HL-60/S4 (cell line): ENCODE measurements around the gene PRKACA.

Source experiments
- in situ Hi-C: fragments of 300-500 bp; cut with MboI; formaldehyde crosslinking; loops from 2 replicates; pipeline ENCODE4 v1.14.3; 2022; ENCODE audit warnings: low sequenced_read_pairs

PRKACA gene

GRCh38 chr19:14117668-14118164 is at the start of gene PRKACA:
TSS of gene PRKACA (minus strand) at chr19:14117762. CDS start at chr19:14117547, 215 bp downstream.
- in situ Hi-C loops: no loop called here

- in situ Hi-C loops: no loop called here
Measured at GRCh38 chr19:14166999-14167575, 49.5 kb upstream of the PRKACA start.

DNA sequence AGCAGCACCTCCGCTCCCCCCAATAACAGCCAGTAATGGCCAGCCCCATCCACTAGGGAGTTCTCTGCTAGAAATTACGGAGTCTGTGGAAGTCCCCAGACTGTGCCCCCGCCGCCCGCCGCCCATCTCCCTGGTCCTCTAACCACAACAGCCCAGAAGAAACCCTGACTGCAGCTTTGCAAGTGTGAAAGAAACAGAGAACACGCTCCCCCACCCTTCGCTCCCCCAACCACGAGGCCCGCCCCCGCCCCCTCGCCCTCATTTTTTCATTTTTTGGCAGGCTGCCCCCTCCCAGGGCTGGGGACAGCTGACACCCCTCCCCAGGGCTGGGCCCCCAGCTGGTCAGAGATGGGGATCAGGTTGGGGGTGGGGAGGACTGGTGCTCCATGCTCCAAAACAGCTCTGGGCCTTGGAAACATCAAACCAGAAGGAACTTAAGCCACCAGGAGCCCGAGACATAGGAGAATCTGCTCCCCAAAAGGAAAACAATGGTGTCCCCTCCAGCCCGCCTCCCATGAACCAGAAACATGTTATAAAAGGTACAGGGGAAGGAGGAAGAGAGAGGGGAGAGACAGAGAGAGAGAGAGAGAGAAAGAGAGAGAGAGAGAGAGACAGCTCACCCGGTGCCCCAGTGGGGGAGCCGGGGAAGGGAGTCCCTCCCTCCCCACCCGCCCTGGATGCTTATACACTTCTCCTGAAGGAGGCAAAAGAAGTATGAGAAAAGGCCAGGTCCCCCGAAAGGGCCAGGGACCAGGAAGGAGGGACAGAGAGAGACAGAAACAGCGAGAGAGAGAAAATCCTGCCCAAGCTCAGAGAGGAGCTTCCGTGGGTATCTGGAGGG is 48.6 kb upstream of the PRKACA start:
- in situ Hi-C loops: no loop called here

GRCh38 chr19:14164724-14165493 is 47.3 kb upstream of the PRKACA start:
- in situ Hi-C loops: no loop called here

- in situ Hi-C loops: no loop called here
Measured at GRCh38 chr19:14164082-14164481, 46.5 kb upstream of the PRKACA start.

DNA sequence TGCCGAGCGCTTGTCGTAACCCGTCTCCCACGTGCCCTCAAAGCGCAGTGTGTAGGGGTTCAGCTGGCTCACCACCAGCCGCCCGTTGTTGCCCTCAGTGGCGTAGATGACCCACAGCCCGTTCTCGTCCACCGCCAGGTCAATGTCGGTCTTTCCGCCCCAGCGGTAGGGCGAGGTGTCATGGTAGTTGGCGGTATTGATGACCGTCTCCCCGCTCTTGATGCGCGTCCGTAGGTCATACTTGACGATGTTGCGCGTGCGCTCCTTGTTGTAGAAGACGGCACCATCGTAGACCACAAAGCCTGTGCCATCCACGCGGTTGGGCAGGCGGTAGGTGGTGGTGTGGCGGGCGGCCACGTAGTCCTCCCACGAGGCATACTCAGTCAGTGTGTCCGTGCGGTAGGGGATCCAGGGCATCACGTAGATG is 45.3 kb upstream of the PRKACA start:
- in situ Hi-C loops: no loop called here

DNA sequence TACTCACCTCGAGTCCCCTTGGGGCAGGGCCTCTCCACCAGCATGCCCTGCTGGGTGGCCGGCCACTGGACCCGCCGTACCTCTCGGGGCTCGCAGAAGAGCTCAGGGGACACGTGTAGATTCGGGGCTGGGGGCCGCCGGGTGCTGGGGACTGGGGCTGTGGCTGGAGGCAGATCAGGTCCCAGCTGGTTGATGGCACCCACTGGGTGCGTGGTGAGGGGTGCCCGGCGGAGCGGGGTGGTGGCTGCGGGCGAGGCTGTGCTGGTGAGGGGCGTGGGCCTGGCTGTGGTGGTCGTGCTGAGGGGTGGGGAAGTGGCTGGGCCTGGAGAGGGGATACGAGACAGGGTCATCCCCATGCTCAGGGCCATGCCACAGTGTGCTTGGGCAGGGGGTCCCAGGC is 43.7 kb upstream of the PRKACA start:
- in situ Hi-C loops: no loop called here

GRCh38 chr19:14160017-14160703 is 42.6 kb upstream of the PRKACA start:
- in situ Hi-C loops: no loop called here

DNA sequence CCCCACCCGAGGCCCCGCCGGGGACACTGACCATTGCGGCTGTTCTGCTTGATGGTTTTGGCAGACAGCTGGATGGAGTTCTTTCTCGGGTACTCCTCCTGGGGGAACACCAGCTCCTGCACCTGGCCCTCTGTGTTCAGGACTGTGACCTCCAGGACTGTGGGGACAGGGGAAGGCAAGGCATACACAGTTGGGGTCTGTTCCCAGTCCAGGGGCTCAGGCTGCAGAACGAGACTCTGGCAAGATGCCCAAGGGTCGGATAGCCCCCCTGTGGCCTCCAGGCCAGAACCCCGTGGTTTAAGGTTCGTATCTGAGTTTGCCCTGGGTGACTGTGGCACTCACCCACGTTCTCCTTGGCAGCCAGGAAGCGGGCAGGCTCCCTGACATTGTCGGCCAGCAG is 41.5 kb upstream of the PRKACA start:
- in situ Hi-C loops: no loop called here

- in situ Hi-C loops: no loop called here
Measured at GRCh38 chr19:14158276-14159023, 40.9 kb upstream of the PRKACA start.

GRCh38 chr19:14156971-14157717 is 39.6 kb upstream of the PRKACA start:
- in situ Hi-C loops: no loop called here

DNA sequence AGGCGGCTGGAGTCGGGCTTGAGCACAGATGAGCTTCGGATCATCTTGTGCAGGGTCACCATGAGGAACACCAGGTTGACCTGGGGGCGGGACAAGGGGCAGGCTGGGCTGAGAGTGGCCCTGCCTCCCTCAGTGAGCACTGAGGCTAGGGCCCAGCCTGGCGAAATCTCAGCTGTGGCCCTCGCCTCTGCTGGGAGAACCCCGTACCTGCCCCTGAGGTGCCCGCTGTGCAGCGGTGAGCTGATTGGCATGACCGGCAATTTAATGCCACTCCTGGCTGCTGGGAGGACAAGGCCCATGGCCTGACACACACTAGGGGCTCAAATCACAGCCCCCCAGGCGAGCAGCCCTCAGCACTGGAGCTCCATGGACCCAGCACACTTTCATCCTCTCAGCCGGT is 38.6 kb upstream of the PRKACA start:
- in situ Hi-C loops: no loop called here

DNA sequence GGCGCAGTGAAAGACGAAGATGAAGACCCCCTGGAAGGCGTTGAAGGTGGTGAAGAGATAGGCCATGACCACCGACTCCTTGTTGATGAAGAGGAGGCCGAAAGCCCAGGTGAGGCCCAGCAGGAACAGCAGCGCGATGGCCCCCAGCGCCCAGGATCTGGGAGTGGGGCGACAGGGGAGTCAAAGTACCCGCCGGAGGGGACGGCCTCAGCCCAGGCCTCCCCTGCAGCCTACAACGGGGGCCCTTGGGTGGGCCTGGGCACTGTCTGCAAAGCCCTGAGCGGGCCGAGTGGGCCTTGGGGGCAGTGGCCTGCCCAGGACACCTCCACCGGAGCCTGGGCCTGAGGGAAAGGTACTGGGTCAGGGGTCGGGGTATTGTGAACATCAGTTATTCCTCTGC is 37.8 kb upstream of the PRKACA start:
- in situ Hi-C loops: no loop called here

DNA sequence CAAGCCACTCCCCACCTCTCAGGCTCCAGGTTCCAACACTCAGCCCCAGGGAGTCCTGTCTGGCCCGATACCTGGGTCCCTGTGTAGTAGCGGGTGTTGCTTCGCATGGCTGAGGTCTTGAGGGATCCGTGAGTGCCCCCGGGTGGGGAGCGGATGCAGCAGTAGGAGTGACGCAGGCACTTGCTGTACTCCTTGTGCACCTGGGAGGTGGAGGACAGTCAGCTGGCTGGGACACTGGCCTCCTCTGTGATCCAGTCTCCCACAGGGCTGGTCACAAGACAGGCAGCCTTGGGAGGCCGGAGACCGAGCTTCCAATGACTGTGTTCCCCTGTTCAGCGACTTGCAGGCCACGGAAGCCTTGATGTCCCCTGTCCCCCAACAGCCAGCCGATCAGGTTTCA is 35.2 kb upstream of the PRKACA start:
- in situ Hi-C loops: no loop called here

DNA sequence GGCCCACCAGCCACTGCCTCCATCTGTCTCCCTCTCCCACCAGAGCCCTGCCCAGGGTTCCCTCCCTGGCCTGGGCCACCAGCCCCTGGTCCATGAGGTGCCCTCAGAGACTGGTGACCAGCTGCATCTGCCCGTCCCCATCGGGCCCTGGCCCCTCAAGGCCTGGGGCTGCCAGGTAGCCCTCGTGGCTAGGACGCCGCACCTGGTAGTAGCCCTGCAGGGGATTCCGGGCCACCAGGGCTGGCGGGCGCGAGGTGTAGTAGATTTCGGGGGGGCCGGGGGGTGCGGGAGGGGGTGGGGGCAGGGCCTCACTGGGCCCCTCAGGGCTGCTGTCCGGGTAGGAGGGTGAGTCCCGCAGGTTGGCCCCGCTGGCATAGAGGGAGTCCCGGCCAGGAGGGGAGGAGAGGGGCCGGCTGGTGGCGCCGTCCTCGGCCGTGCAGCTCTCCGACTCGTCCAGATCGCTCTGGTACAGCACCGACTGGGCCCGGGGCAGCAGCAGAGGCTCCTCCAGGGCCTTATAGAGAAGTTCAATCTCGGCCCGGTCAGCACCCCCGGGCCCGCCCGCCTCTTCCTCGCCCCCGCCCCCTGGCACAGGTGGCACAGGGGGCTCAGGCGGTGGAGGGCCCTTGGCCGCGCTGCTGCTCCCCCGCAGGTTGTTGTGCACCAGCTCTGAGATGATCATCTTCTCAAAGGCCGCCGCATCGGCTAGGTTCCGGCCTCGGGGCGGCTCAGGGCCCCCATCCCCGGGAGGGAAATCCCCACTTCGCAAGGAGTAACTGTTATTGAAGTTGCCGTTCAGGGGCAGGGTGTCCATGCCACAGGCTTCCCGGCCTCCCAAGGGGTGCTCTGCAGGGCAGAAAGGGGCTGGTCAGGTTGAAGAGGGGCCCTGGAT is 33.5 kb upstream of the PRKACA start:
- in situ Hi-C loops: no loop called here

- in situ Hi-C loops: no loop called here
Measured at GRCh38 chr19:14150041-14150769, 32.6 kb upstream of the PRKACA start.

DNA sequence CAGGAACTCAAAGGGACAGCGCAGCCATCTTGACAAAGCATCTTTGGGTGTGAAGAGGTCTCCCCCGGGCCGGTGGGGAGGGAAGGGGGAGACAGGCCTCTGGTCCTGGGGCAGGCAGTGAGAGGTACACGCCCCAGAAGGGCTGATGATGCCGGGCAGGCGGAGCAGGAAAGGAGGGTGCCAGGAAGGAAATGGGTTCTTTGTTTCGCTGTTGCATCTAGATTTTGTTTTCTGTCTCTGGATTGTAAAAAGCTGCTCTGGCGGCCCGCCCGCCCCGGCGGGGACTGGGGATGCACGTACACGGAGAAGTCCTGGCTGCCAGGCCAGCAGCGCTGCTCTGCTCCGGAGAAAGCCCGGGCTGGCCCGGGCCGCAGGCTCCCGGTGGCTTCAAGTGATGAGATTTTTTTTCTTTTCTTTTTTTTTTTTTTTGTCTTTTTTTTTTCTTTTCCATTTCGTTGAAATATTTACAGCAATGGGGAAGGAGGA is 32.0 kb upstream of the PRKACA start:
- in situ Hi-C loops: no loop called here
